A549 (cell line): ENCODE data around the gene SHANK1. TPM values are rescaled to one million over a fixed set of nuclear protein-coding genes. Genes with fewer than 3 reads are reported as not detected.

Experiments used
- ATAC-seq, 2 experiments: fragments of 200-7000 bp in 1 of 2; fragments of >200 bp in 1 of 2; cut with Nextera tagmentation in 1 of 2; cut with Tn5 transposase in 1 of 2; 3 replicates each; pipeline versions ENCODE4 v1.8.0 to v1.9.1; 2018 to 2020; ENCODE audit warnings: mild to moderate bottlenecking in 1 of 2, moderate library complexity in 1 of 2
- CTCF ChIA-PET: fragments of 300-600 bp; sonication (Branson Sonifier 250); formaldehyde crosslinking; extraction: SDS; loops from one replicate; lab custom pipeline; 2021; ENCODE audit warnings: antibody characterized with exemption, inconsistent platforms; lab: Yijun Ruan, JAX
- POLR2A ChIA-PET: fragments of 350-600 bp; formaldehyde crosslinking; extraction: SDS; loops from one replicate; lab custom pipeline; 2021; ENCODE audit warnings: antibody characterized with exemption, inconsistent platforms; lab: Yijun Ruan, JAX
- DNase-seq, 2 experiments: peaks; one replicate each; pipeline versions ENCODE4 v3.0.0 to v3.0.0-alpha.2; 2011 to 2016; ENCODE audit warnings: low read depth in 1 of 2, low spot score in 1 of 2
- FAIRE-seq: peaks from 2 replicates; lab custom pipeline; 2011; peaks lifted over from hg19 to GRCh38; lab: Jason Lieb, UNC
- H3K27ac ChIP-seq, 2 experiments: fragments of >200 bp; sonication (Bioruptor Twin); formaldehyde crosslinking; 3 replicates each; pipeline ENCODE4 v1.5.1; 2016 to 2017
- H3K4me1 ChIP-seq: fragments of >200 bp; sonication (Bioruptor Twin); formaldehyde crosslinking; 3 replicates; pipeline ENCODE4 v1.6.1; 2016
- H3K4me2 ChIP-seq: fragments of >200 bp; sonication (Bioruptor Twin); formaldehyde crosslinking; 3 replicates; pipeline ENCODE4 v1.6.1; 2016
- H3K4me3 ChIP-seq: fragments of >200 bp; sonication (Bioruptor Twin); formaldehyde crosslinking; 3 replicates; pipeline ENCODE4 v1.5.1; 2016
- H3K9me3 ChIP-seq: fragments of >200 bp; sonication (Bioruptor Twin); formaldehyde crosslinking; 3 replicates; pipeline ENCODE4 v1.6.1; 2016
- BHLHE40 ChIP-seq: IDR thresholded peaks from 2 replicates; pipeline ENCODE4 v1.6.1; 2012; ENCODE audit warnings: low read depth, low read length, inconsistent platforms
- CEBPB ChIP-seq, 2 experiments: fragments of >200 bp in 1 of 2; sonication (Bioruptor Twin) in 1 of 2; formaldehyde crosslinking in 1 of 2; IDR thresholded peaks; 2 replicates each; pipeline ENCODE4 v1.6.1; 2012 to 2016
- CHD2 ChIP-seq: fragments of 150-350 bp; IDR thresholded peaks from 2 replicates; pipeline ENCODE4 v1.6.1; 2014; ENCODE audit warnings: low read length; ENCODE audit not compliant: partially characterized antibody
- CHD4 ChIP-seq: fragments of 200-600 bp; sonication (generic); IDR thresholded peaks from 2 replicates; pipeline ENCODE4 v1.6.1; 2016; ENCODE audit warnings: antibody characterized with exemption, mild to moderate bottlenecking, borderline replicate concordance
- ELK1 ChIP-seq: fragments of 150-350 bp; IDR thresholded peaks from 2 replicates; pipeline ENCODE4 v1.6.1; 2014; ENCODE audit warnings: low read depth, mild to moderate bottlenecking, low read length
- EP300 ChIP-seq, 2 experiments: fragments of >200 bp; sonication (Bioruptor Twin); formaldehyde crosslinking; IDR thresholded peaks; 2 replicates in 1 of 2; 3 replicates in 1 of 2; pipeline ENCODE4 v1.6.1; 2016 to 2017
- FOSB ChIP-seq: fragments of 250-450 bp; sonication (Bioruptor Pico); IDR thresholded peaks from 2 replicates; pipeline ENCODE4 v1.5.0; 2020; ENCODE audit warnings: mild to moderate bottlenecking, moderate library complexity
- FOSL2 ChIP-seq, 2 experiments: fragments of 450-650 bp in 1 of 2; fragments of >200 bp in 1 of 2; sonication (Bioruptor Twin) in 1 of 2; formaldehyde crosslinking; IDR thresholded peaks; 2 replicates each; pipeline versions ENCODE4 v1.5.0 to v1.6.1; 2016 to 2020; ENCODE audit warnings: mild to moderate bottlenecking in 1 of 2, moderate library complexity in 1 of 2
- FOXS1 ChIP-seq: fragments of 250-450 bp; sonication (Bioruptor Pico); IDR thresholded peaks from 2 replicates; pipeline ENCODE4 v1.5.0; 2020; ENCODE audit warnings: mild to moderate bottlenecking, moderate library complexity
- GATA3 ChIP-seq: IDR thresholded peaks from 2 replicates; pipeline ENCODE4 v1.6.1; 2012; ENCODE audit warnings: borderline replicate concordance
- HOXA7 ChIP-seq: fragments of 250-450 bp; sonication (Bioruptor Pico); IDR thresholded peaks from 2 replicates; pipeline ENCODE4 v1.5.0; 2020; ENCODE audit warnings: mild to moderate bottlenecking, moderate library complexity
- HOXB5 ChIP-seq: fragments of 250-450 bp; sonication (Bioruptor Pico); IDR thresholded peaks from 2 replicates; pipeline ENCODE4 v1.5.0; 2020; ENCODE audit warnings: mild to moderate bottlenecking, moderate library complexity
- JUN ChIP-seq, 2 experiments: fragments of >200 bp; sonication (Bioruptor Twin); formaldehyde crosslinking; IDR thresholded peaks; 2 replicates in 1 of 2; 3 replicates in 1 of 2; pipeline ENCODE4 v1.6.1; 2016 to 2017
- JUNB ChIP-seq: fragments of >200 bp; sonication (Bioruptor Twin); formaldehyde crosslinking; IDR thresholded peaks from 2 replicates; pipeline ENCODE4 v1.6.1; 2016
- KDM1A ChIP-seq: fragments of 200-600 bp; sonication (generic); IDR thresholded peaks from 2 replicates; pipeline ENCODE4 v1.6.1; 2016; ENCODE audit warnings: low read depth, mild to moderate bottlenecking
- MAZ ChIP-seq: fragments of 150-350 bp; IDR thresholded peaks from 2 replicates; pipeline ENCODE4 v1.6.1; 2014; ENCODE audit warnings: antibody characterized with exemption, low read depth, low read length, borderline replicate concordance
- NPAS2 ChIP-seq: fragments of 250-450 bp; sonication (Bioruptor Pico); IDR thresholded peaks from 2 replicates; pipeline ENCODE4 v1.8.0; 2022; ENCODE audit warnings: mild to moderate bottlenecking, moderate library complexity, borderline replicate concordance
- RARB ChIP-seq: fragments of 250-450 bp; sonication (Bioruptor Pico); IDR thresholded peaks from 2 replicates; pipeline ENCODE4 v1.8.0; 2021; ENCODE audit warnings: mild to moderate bottlenecking, moderate library complexity
- REST ChIP-seq: fragments of 200-600 bp; sonication (generic); IDR thresholded peaks from 2 replicates; pipeline ENCODE4 v1.6.1; 2016; ENCODE audit warnings: antibody characterized with exemption, mild to moderate bottlenecking, moderate library complexity
- RFX5 ChIP-seq: fragments of 450-650 bp; IDR thresholded peaks from 2 replicates; pipeline ENCODE4 v1.7.1; 2014; ENCODE audit warnings: antibody characterized with exemption, mild to moderate bottlenecking, moderate library complexity
- SMC3 ChIP-seq: fragments of >200 bp; sonication (Bioruptor Twin); formaldehyde crosslinking; IDR thresholded peaks from 3 replicates; pipeline ENCODE4 v1.6.1; 2018; ENCODE audit warnings: inconsistent platforms
- USF2 ChIP-seq: fragments of 450-650 bp; IDR thresholded peaks from 2 replicates; pipeline ENCODE4 v1.6.1; 2014; ENCODE audit warnings: antibody characterized with exemption
- ZC3H11A ChIP-seq: fragments of 450-650 bp; IDR thresholded peaks from 2 replicates; pipeline ENCODE4 v1.6.1; 2014; ENCODE audit warnings: antibody characterized with exemption, mild to moderate bottlenecking
- ZFP36 ChIP-seq: fragments of 450-650 bp; IDR thresholded peaks from 2 replicates; pipeline ENCODE4 v1.6.1; 2014; ENCODE audit warnings: borderline replicate concordance; ENCODE audit not compliant: partially characterized antibody
- ZNF302 ChIP-seq: fragments of 250-450 bp; sonication (Bioruptor Pico); IDR thresholded peaks from 2 replicates; pipeline ENCODE4 v1.9.0; 2021; ENCODE audit warnings: inconsistent platforms, mild to moderate bottlenecking, moderate library complexity
- ZSCAN20 ChIP-seq: fragments of 250-450 bp; sonication (Bioruptor Pico); IDR thresholded peaks from 2 replicates; pipeline ENCODE4 v1.8.0; 2022; ENCODE audit warnings: mild to moderate bottlenecking, moderate library complexity
- WGBS: methylation state at CpG from one replicate; pipeline ENCODE4 v1.1.6; 2017; ENCODE audit errors: missing lambda C conversion rate; 5-methylcytosine and 5-hydroxymethylcytosine counted together
- polyA plus RNA-seq, 4 experiments: library from polyadenylated mRNA; depleted of rRNA in 3 of 4; stranded (reverse); fragments of >200 nt; fragmentation: RNase III in 1 of 4; extraction: RNeasy Plus Mini Kit Qiagen cat#74134 plus additional on column Dnase treatment in 1 of 4; gene quantifications; 2 replicates in 3 of 4; 3 replicates in 1 of 4; pipeline ENCODE4 v1.2.3, GENCODE V29; 2011 to 2017
- TF ChIP-seq, protein P1 (sequence below): fragments of 250-450 bp; sonication (Bioruptor Pico); IDR thresholded peaks from 2 replicates; pipeline ENCODE4 v1.5.0; 2020; ENCODE audit warnings: low read depth, mild to moderate bottlenecking, moderate library complexity
- TF ChIP-seq, protein P2 (sequence below): fragments of >200 bp; sonication (Bioruptor Twin); formaldehyde crosslinking; IDR thresholded peaks from 3 replicates; pipeline ENCODE4 v1.6.1; 2016

Gene SHANK1
- polyA plus RNA-seq, 2 of the 4 experiments (the other 2 are of a cell fraction): 0.04 to 0.17 TPM

- TF ChIP-seq RARB (no peak), EP300 (IDR thresholded peaks at IDR 0.05) (no peak), CEBPB (IDR thresholded peaks at IDR 0.05) (no peak), JUN (IDR thresholded peaks at IDR 0.05) (no peak)
- TF ChIP-seq, all 56 proteins: peak for 0
- ATAC-seq (no peak), FAIRE-seq (no peak), DNase-seq (no peak)
- H3K4me2 ChIP-seq: no peak overlapping the region
- CTCF ChIA-PET: interaction anchor here (1.0 to 7.3 kb wide), 7 partner anchors 12 to 93 kb away, joined by 3 to 79 read pairs (median 10); partner anchors contain the start of genes CLEC11A and SHANK1
- 39% methylated on average over 11 of the region's 13 CpGs for WGBS
- H3K27ac ChIP-seq: no peak overlapping the region
- POLR2A ChIA-PET: no interaction called here
- H3K4me3 ChIP-seq: no peak overlapping the region
- no peaks in the 10 kb centered on the region for H3K9me3 ChIP-seq
- H3K4me1 ChIP-seq: peaks cover 13% of the 10 kb centered on the region; the same call in 1 of the 3 replicates
Measured at GRCh38 chr19:50701367-50701985, 18.1 kb downstream of the SHANK1 start.

- POLR2A ChIA-PET: no interaction called here
Measured at GRCh38 chr19:50697414-50698124, 22.0 kb downstream of the SHANK1 start.

DNA sequence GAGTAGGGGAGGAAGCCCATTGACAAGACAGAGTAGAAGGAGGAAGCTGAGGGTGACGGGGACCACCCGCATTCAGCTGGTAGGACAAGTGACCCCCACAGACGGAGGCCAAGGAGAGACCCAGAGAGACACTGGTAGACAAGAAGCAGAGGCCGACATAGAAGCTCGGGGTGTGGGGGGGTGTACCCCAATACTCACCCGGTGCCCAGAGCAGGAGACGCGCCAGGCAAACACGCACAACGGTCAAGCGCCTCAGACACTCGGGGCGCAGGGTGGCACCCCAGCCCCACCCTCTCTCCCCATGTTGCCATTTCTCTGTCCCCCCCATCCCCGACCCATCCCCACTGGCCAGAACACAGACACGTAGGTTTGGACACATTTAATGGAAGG is 23.5 kb downstream of the SHANK1 start:
- DNase-seq: no peak
- Histone ChIP-seq H3K9me3 (no peaks in the 10 kb centered on the region), H3K4me2 (no peak overlapping the region), H3K27ac (no peak overlapping the region), H3K4me1 (peaks cover 12% of the 10 kb centered on the region; the same call in 2 of the 3 replicates), H3K4me3 (no peak overlapping the region)
- no peak for FAIRE-seq
- ATAC-seq: no peak
- CTCF ChIA-PET: interaction anchor here (0.6 to 1.6 kb wide), 8 partner anchors 8 to 159 kb away, joined by 3 to 7 read pairs (median 3); no protein-coding TSS in a partner anchor
- 54% methylated on average over 15 of the region's 15 CpGs for WGBS
- POLR2A ChIA-PET: no interaction called here
- TF ChIP-seq GATA3: no peak
- TF ChIP-seq MAZ: no peak
- TF ChIP-seq, protein P1, sequence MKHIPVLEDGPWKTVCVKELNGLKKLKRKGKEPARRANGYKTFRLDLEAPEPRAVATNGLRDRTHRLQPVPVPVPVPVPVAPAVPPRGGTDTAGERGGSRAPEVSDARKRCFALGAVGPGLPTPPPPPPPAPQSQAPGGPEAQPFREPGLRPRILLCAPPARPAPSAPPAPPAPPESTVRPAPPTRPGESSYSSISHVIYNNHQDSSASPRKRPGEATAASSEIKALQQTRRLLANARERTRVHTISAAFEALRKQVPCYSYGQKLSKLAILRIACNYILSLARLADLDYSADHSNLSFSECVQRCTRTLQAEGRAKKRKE: no peak
- no peak for TF ChIP-seq CHD2
- TF ChIP-seq REST: no peak
- TF ChIP-seq ELK1: no peak
- TF ChIP-seq FOSB (CRISPR knock-in tag): no peak
- no peak for TF ChIP-seq ZFP36
- TF ChIP-seq FOSL2 (IDR thresholded peaks at IDR 0.05): no peak
- TF ChIP-seq FOSL2 (CRISPR knock-in tag; IDR thresholded peaks at IDR 0.05): no peak
- no peak for TF ChIP-seq ZC3H11A

More at GRCh38 chr19:50697414-50698124, 22.0 kb downstream of the SHANK1 start:
- FAIRE-seq (no peak), DNase-seq (no peak), ATAC-seq (no peak)
- Histone ChIP-seq H3K4me1 (peaks cover 14% of the 10 kb centered on the region; the same call in 2 of the 3 replicates), H3K4me3 (no peak overlapping the region), H3K27ac (no peak overlapping the region), H3K9me3 (no peaks in the 10 kb centered on the region), H3K4me2 (no peak overlapping the region)
- WGBS: 35% methylated on average over 13 of the region's 13 CpGs
- TF ChIP-seq BHLHE40 (no peak), KDM1A (no peak), FOXS1 (CRISPR knock-in tag) (no peak), RFX5 (no peak), HOXB5 (no peak), SMC3 (no peak), HOXA7 (CRISPR knock-in tag) (no peak), ZFP36 (no peak), RARB (no peak), FOSB (CRISPR knock-in tag) (no peak), JUN (IDR thresholded peaks at IDR 0.05) (no peak), ZNF302 (CRISPR knock-in tag) (no peak), JUNB (no peak), ZSCAN20 (CRISPR knock-in tag) (no peak), FOSL2 (IDR thresholded peaks at IDR 0.05) (no peak), FOSL2 (CRISPR knock-in tag; IDR thresholded peaks at IDR 0.05) (no peak), CHD4 (no peak), USF2 (no peak), NPAS2 (CRISPR knock-in tag) (no peak)
- TF ChIP-seq, protein P2, sequence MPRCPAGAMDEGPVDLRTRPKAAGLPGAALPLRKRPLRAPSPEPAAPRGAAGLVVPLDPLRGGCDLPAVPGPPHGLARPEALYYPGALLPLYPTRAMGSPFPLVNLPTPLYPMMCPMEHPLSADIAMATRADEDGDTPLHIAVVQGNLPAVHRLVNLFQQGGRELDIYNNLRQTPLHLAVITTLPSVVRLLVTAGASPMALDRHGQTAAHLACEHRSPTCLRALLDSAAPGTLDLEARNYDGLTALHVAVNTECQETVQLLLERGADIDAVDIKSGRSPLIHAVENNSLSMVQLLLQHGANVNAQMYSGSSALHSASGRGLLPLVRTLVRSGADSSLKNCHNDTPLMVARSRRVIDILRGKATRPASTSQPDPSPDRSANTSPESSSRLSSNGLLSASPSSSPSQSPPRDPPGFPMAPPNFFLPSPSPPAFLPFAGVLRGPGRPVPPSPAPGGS: no peak
- CTCF ChIA-PET: interaction anchor here (0.9 to 1.6 kb wide), 8 partner anchors 8 to 110 kb away, joined by 3 to 10 read pairs (median 4); no protein-coding TSS in a partner anchor
